Activated CD4-positive, alpha-beta memory T cell treated with anti-CD3 and anti-CD28 coated beads, Interleukin-2, amount 10 ng/mL, durations not matched to agents 7 days and 5 days (primary cell): ENCODE results near the gene CHRNG. TPM values are rescaled to one million over a fixed set of nuclear protein-coding genes. Genes with fewer than 3 reads are reported as not detected.

Source experiments
- CTCF ChIA-PET: fragments of 350-600 bp; sonication (Branson Sonifier 250); formaldehyde crosslinking; loops from one replicate; lab custom pipeline; 2021; ENCODE audit warnings: antibody characterized with exemption, inconsistent platforms; lab: Charles Lee
- POLR2A ChIA-PET: fragments of 350-600 bp; sonication (Branson Sonifier 250); formaldehyde crosslinking; loops from one replicate; lab custom pipeline; 2021; ENCODE audit warnings: antibody characterized with exemption; lab: Charles Lee
- DNase-seq: peaks from one replicate; pipeline ENCODE4 v3.0.0-alpha.2; 2020
- H3K27ac Mint-ChIP-seq: one replicate; pipeline ENCODE4 v1.8.0; 2021; ENCODE audit warnings: mild to moderate bottlenecking, mixed read lengths
- H3K27me3 Mint-ChIP-seq: one replicate; pipeline ENCODE4 v1.8.0; 2021; ENCODE audit warnings: mixed read lengths
- H3K36me3 Mint-ChIP-seq: one replicate; pipeline ENCODE4 v1.8.0; 2021; ENCODE audit warnings: low read depth, mixed read lengths
- H3K4me1 Mint-ChIP-seq: one replicate; pipeline ENCODE4 v1.8.0; 2021; ENCODE audit warnings: mixed read lengths
- H3K4me3 Mint-ChIP-seq: one replicate; pipeline ENCODE4 v1.8.0; 2021; ENCODE audit warnings: mild to moderate bottlenecking, mixed read lengths
- H3K9me3 Mint-ChIP-seq: one replicate; pipeline ENCODE4 v1.8.0; 2021; ENCODE audit warnings: mixed read lengths
- total RNA-seq, 2 experiments: library from RNA; stranded (reverse); gene quantifications; one replicate each; pipeline ENCODE4 v1.2.3, GENCODE V29; 2021

The CHRNG gene
- total RNA-seq, 2 experiments from 2014 or later: not detected

- H3K36me3 Mint-ChIP-seq: no peaks in the 10 kb centered on the region
- DNase-seq: no peak
- peaks cover 2% of the 10 kb centered on the region for H3K4me1 Mint-ChIP-seq
- CTCF ChIA-PET: no interaction called here
- peaks cover 26% of the 10 kb centered on the region for H3K27me3 Mint-ChIP-seq
- H3K9me3 Mint-ChIP-seq: no peaks in the 10 kb centered on the region
- POLR2A ChIA-PET: no interaction called here
- no peak overlapping the region for H3K27ac Mint-ChIP-seq
- no peak overlapping the region for H3K4me3 Mint-ChIP-seq
Measured at GRCh38 chr2:232498452-232498851, 41.0 kb upstream of the CHRNG start.

- Mint-ChIP-seq H3K27ac (no peak overlapping the region), H3K4me1 (peaks cover 4% of the 10 kb centered on the region), H3K9me3 (no peaks in the 10 kb centered on the region), H3K36me3 (no peaks in the 10 kb centered on the region), H3K4me3 (no peak overlapping the region), H3K27me3 (peaks cover 49% of the 10 kb centered on the region)
- ChIA-PET CTCF (no interaction called here), POLR2A (no interaction called here)
- no peak for DNase-seq
Measured at GRCh38 chr2:232501331-232501771, 38.1 kb upstream of the CHRNG start.

GRCh38 chr2:232501794-232502390 lies 37.6 kb upstream of the CHRNG start:
- Mint-ChIP-seq H3K4me1 (peaks cover 4% of the 10 kb centered on the region), H3K27me3 (peaks cover 49% of the 10 kb centered on the region), H3K9me3 (no peaks in the 10 kb centered on the region), H3K36me3 (no peaks in the 10 kb centered on the region), H3K27ac (no peak overlapping the region), H3K4me3 (no peak overlapping the region)
- DNase-seq: no peak
- CTCF ChIA-PET: no interaction called here
- POLR2A ChIA-PET: no interaction called here

- H3K4me3 Mint-ChIP-seq: peak overlapping the region; percentile 32
- no peaks in the 10 kb centered on the region for H3K36me3 Mint-ChIP-seq
- H3K27ac Mint-ChIP-seq: no peak overlapping the region
- H3K27me3 Mint-ChIP-seq: peaks cover 49% of the 10 kb centered on the region
- H3K4me1 Mint-ChIP-seq: peaks cover 4% of the 10 kb centered on the region
- H3K9me3 Mint-ChIP-seq: no peaks in the 10 kb centered on the region
- ChIA-PET CTCF (no interaction called here), POLR2A (no interaction called here)
- no peak for DNase-seq
Measured at GRCh38 chr2:232502511-232502910, 37.0 kb upstream of the CHRNG start.

- peak; percentile 27 for DNase-seq
- Mint-ChIP-seq H3K4me3 (no peak overlapping the region), H3K4me1 (peaks cover 4% of the 10 kb centered on the region), H3K9me3 (no peaks in the 10 kb centered on the region), H3K27me3 (peaks cover 49% of the 10 kb centered on the region), H3K36me3 (no peaks in the 10 kb centered on the region), H3K27ac (no peak overlapping the region)
- ChIA-PET POLR2A (no interaction called here), CTCF (interaction anchor here (1.1 kb wide), 1 partner anchor 19 kb away, joined by 3 read pairs; no protein-coding TSS in a partner anchor)
Measured at GRCh38 chr2:232502911-232503808, 36.3 kb upstream of the CHRNG start.

- Mint-ChIP-seq H3K36me3 (no peaks in the 10 kb centered on the region), H3K4me1 (peaks cover 4% of the 10 kb centered on the region), H3K4me3 (no peak overlapping the region), H3K27me3 (peaks cover 45% of the 10 kb centered on the region), H3K27ac (no peak overlapping the region), H3K9me3 (no peaks in the 10 kb centered on the region)
- POLR2A ChIA-PET: no interaction called here
- no peak for DNase-seq
- CTCF ChIA-PET: interaction anchor here (1.1 kb wide), 1 partner anchor 18 kb away, joined by 3 read pairs; no protein-coding TSS in a partner anchor
Measured at GRCh38 chr2:232503809-232504323, 35.6 kb upstream of the CHRNG start.

- DNase-seq: no peak
- H3K9me3 Mint-ChIP-seq: no peaks in the 10 kb centered on the region
- ChIA-PET CTCF (interaction anchor here (1.1 kb wide), 1 partner anchor 18 kb away, joined by 3 read pairs; no protein-coding TSS in a partner anchor), POLR2A (no interaction called here)
- H3K27me3 Mint-ChIP-seq: peaks cover 45% of the 10 kb centered on the region
- H3K4me1 Mint-ChIP-seq: peaks cover 4% of the 10 kb centered on the region
- no peaks in the 10 kb centered on the region for H3K36me3 Mint-ChIP-seq
- no peak overlapping the region for H3K4me3 Mint-ChIP-seq
- H3K27ac Mint-ChIP-seq: no peak overlapping the region
Measured at GRCh38 chr2:232504438-232504837, 35.1 kb upstream of the CHRNG start.

- CTCF ChIA-PET: no interaction called here
- Mint-ChIP-seq H3K4me3 (no peak overlapping the region), H3K9me3 (no peaks in the 10 kb centered on the region), H3K4me1 (peaks cover 4% of the 10 kb centered on the region), H3K27ac (no peak overlapping the region), H3K36me3 (no peaks in the 10 kb centered on the region), H3K27me3 (peaks cover 40% of the 10 kb centered on the region)
- POLR2A ChIA-PET: no interaction called here
- no peak for DNase-seq
Measured at GRCh38 chr2:232505856-232506255, 33.6 kb upstream of the CHRNG start.

GRCh38 chr2:232506709-232507108 lies 32.8 kb upstream of the CHRNG start:
- Mint-ChIP-seq H3K9me3 (no peaks in the 10 kb centered on the region), H3K27me3 (peaks cover 35% of the 10 kb centered on the region), H3K4me3 (no peak overlapping the region), H3K27ac (no peak overlapping the region), H3K36me3 (no peaks in the 10 kb centered on the region), H3K4me1 (peaks cover 4% of the 10 kb centered on the region)
- no peak for DNase-seq
- ChIA-PET POLR2A (no interaction called here), CTCF (no interaction called here)

- peaks cover 27% of the 10 kb centered on the region for H3K27me3 Mint-ChIP-seq
- H3K27ac Mint-ChIP-seq: no peak overlapping the region
- POLR2A ChIA-PET: no interaction called here
- CTCF ChIA-PET: no interaction called here
- no peak overlapping the region for H3K4me3 Mint-ChIP-seq
- H3K9me3 Mint-ChIP-seq: no peaks in the 10 kb centered on the region
- DNase-seq: no peak
- H3K36me3 Mint-ChIP-seq: no peaks in the 10 kb centered on the region
- H3K4me1 Mint-ChIP-seq: peaks cover 2% of the 10 kb centered on the region
Measured at GRCh38 chr2:232508251-232508650, 31.2 kb upstream of the CHRNG start.

GRCh38 chr2:232511336-232511890 lies 28.1 kb upstream of the CHRNG start:
- Mint-ChIP-seq H3K4me3 (no peak overlapping the region), H3K9me3 (no peaks in the 10 kb centered on the region), H3K36me3 (no peaks in the 10 kb centered on the region), H3K27me3 (peaks cover 12% of the 10 kb centered on the region), H3K4me1 (no peaks in the 10 kb centered on the region), H3K27ac (no peak overlapping the region)
- CTCF ChIA-PET: no interaction called here
- no peak for DNase-seq
- POLR2A ChIA-PET: no interaction called here

GRCh38 chr2:232512602-232513001 lies 26.9 kb upstream of the CHRNG start:
- CTCF ChIA-PET: interaction anchor here (1.4 kb wide), 2 partner anchors 9 to 72 kb away, joined by 3 read pairs; no protein-coding TSS in a partner anchor
- no peaks in the 10 kb centered on the region for H3K9me3 Mint-ChIP-seq
- no peaks in the 10 kb centered on the region for H3K36me3 Mint-ChIP-seq
- no peaks in the 10 kb centered on the region for H3K4me1 Mint-ChIP-seq
- DNase-seq: no peak
- POLR2A ChIA-PET: no interaction called here
- H3K27ac Mint-ChIP-seq: no peak overlapping the region
- no peak overlapping the region for H3K4me3 Mint-ChIP-seq
- H3K27me3 Mint-ChIP-seq: peaks cover 12% of the 10 kb centered on the region

- no peaks in the 10 kb centered on the region for H3K4me1 Mint-ChIP-seq
- H3K36me3 Mint-ChIP-seq: no peaks in the 10 kb centered on the region
- POLR2A ChIA-PET: no interaction called here
- CTCF ChIA-PET: interaction anchor here (1.4 kb wide), 2 partner anchors 9 to 73 kb away, joined by 3 read pairs; no protein-coding TSS in a partner anchor
- H3K4me3 Mint-ChIP-seq: no peak overlapping the region
- H3K27me3 Mint-ChIP-seq: peaks cover 12% of the 10 kb centered on the region
- no peak for DNase-seq
- no peaks in the 10 kb centered on the region for H3K9me3 Mint-ChIP-seq
- no peak overlapping the region for H3K27ac Mint-ChIP-seq
Measured at GRCh38 chr2:232513353-232513752, 26.1 kb upstream of the CHRNG start.
